Measurements from ENCODE around the gene CEP162.
"Not testable (repeated sequence)": the region's sequence is repeated elsewhere in the genome, so short reads cannot be mapped to it uniquely, and the experiment has no call there.

CEP162 gene

DNA sequence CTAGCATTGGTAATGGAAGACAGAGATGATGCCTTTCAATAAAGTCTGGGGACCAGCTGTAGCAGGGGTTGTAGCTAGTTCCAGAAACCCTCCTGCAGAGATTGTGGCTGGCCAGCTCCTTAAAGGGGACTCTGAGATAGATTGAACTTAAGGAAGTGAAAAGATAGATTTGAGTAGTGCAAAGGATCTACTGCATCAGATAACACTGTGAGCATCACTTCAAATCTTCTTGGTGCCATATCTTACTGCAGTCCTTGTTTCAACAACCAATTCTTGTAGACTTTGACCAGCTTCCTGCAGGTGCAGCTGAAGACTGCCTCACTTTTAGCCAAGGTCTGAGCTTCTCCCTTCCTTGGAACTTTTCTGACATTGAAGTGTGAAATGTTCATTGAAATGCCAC, 14.8 kb upstream of the CEP162 start:
- no peak for DNase-seq (ENCODE audit: low read depth in 2 of 2)

GRCh38 chr6:84228198-84228543, 728 bp upstream of the CEP162 start:
- no peak for DNase-seq (ENCODE audit: low read depth in 2 of 2)

- DNase-seq (ENCODE audit: low read depth in 2 of 2) = no peak
Observed at GRCh38 chr6:84227044-84227433, 404 bp downstream of the CEP162 start.

- DNase-seq (ENCODE audit: low read depth in 2 of 2) = peak; percentile 49 to 66
Observed at GRCh38 chr6:84224251-84224650, 3.2 kb downstream of the CEP162 start.

DNA sequence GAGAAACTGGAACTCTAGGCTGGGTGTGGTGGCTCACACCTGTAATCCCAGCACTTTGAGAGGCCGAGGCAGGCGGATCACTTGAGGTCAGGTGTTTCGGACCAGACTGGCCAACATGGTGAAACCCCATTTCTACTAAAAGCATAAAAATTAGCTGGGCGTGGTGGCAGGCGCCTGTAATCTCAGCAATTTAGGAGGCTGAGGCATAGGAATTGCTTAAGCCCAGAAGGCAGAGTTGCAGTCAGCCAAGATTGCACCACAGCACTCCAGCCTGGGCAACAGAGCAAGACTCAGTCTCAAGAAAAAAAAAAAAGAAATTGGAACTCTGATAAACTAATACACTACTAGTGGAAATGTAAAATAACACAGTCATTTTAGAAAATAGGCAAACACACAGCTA, 3.8 kb downstream of the CEP162 start:
- DNase-seq (ENCODE audit: low read depth in 2 of 2) = not testable (repeated sequence)

GRCh38 chr6:84222426-84222825, 5.0 kb downstream of the CEP162 start:
- DNase-seq (ENCODE audit: low read depth in 2 of 2) = no peak

- peak in 1 of 2 experiments; percentile 9 for DNase-seq (ENCODE audit: low read depth in 2 of 2)
Observed at GRCh38 chr6:84220809-84221409, 6.5 kb downstream of the CEP162 start.

GRCh38 chr6:84218091-84218490, 9.4 kb downstream of the CEP162 start:
- no peak for DNase-seq (ENCODE audit: low read depth in 2 of 2)

DNA sequence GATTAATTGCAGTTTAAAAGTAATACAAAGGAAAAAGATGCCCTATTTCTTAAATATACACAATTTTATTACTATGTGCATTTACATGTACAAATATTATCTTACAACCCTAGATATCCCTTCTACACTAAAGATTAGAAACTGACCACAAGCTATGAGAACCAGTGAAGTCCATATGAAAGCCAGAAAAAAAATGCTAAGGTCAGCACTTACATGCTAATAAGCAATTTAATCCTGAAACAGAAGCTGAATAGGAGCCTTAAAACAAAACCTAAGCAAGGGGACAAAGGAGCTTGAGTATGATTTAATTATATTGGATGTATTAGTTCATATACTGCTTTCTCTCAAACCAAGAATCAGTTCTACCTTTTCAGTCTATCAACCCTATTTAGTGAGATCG, 14.2 kb downstream of the CEP162 start:
- DNase-seq (ENCODE audit: low read depth in 2 of 2) = no peak

GRCh38 chr6:84204011-84204410, 23.4 kb downstream of the CEP162 start:
- no peak for DNase-seq (ENCODE audit: low read depth in 2 of 2)

DNA sequence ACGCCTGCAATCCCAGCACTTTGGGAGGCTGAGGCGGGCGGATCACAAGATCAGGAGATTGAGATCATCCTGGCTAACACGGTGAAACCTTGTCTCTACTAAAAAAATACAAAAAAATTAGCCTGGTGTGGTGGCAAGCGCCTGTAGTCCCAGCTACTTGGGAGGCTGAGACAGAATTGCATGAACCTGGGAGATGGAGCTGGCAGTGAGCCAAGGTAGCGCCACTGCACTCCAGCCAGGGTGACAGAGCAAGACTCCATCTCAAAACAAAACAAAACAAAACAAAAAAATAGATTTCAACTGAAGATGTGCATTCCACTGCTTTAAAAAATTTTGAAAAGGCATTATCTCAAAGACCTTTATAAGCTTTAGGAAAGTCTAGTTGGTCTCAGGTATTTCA, 27.5 kb downstream of the CEP162 start:
- DNase-seq (ENCODE audit: low read depth in 2 of 2) = not testable (repeated sequence)

DNA sequence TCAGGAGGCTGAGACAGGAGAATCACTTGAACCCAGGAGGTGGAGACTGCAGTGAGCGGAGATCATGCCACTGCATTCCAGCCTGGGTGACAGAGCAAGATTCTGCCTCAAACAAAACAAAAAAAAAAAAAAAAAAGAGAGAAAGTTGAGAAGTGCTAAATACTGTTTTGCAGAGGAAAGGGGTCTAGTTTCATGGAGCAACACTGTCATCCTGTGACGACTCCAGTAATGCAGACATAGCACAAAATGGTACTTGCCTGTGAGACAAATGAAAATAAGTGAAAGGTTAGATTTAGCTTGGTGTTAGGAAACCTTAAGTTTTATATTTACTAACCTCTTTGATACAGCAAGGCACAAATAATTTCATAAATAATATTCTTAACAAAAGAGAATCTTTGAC, 29.7 kb downstream of the CEP162 start:
- DNase-seq (ENCODE audit: low read depth in 2 of 2) = no peak

DNA sequence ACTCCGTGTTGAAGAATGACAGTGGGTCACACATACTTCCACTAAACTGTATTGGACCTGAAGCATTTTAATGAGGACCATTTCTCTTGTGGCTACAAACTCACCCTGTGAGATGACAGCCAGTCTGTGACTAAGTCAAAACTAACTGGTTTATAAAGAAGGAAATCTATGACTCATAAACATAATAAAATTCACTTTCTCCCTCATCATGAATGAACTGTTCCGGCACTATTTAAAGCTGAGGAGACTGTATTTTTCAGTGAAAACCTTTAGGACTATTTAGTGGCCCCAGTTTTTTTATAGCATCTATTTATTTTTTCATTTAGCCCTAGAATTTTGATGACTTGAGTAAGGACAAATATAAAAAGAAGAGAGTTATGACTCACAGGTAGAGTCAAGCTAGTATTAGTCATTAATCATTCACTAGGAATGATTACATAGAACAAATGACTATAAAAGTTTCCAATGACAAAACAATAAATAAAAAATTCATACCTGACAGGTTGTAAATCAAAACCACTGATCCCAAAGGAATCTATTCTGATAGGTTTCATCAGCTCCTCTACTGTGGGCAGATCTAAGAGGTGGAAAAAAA, 34.2 kb downstream of the CEP162 start:
- peak; percentile 32 to 37 for DNase-seq (ENCODE audit: low read depth in 2 of 2)

DNA sequence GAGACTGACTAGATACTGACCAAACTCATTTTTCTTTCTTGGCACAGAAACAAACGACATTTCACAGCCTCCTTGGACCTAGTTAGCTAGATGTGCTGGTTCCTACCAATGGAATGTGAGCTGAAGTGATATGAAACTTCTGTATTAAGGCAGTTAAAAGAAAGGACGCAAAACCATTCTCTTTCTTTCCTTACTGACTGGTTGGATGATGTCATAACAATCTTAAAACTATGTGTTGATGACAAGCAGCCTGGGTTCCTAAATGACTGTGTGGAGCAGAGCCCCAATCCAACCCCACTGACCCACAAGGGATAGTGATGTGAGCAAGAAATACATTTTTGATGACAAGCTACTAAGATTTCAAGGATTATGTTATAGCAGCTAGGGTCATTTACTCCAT, 35.6 kb downstream of the CEP162 start:
- DNase-seq (ENCODE audit: low read depth in 2 of 2) = no peak

DNA sequence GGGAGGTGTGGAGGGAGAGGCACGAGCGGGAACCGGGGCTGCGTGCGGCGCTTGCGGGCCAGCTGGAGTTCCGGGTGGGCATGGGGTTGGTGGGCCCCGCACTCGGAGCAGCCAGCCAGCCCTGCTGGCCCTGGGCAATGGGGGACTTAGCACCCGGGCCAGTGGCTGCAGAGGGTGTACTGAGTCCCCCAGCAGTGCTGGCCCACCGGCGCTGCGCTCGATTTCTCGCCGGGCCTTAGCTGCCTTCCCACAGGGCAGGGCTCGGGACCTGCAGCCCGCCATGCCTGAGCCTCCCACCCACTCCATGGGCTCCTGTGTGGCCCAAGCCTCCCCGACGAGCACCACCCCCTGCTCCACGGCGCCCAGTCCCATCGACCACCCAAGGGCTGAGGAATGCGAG, 38.1 kb downstream of the CEP162 start:
- DNase-seq (ENCODE audit: low read depth in 2 of 2) = not testable (repeated sequence)

- DNase-seq (ENCODE audit: low read depth in 2 of 2) = no peak
Observed at GRCh38 chr6:84183430-84183829, 44.0 kb downstream of the CEP162 start.

- DNase-seq (ENCODE audit: low read depth in 2 of 2) = no peak
Observed at GRCh38 chr6:84182001-84182400, 45.4 kb downstream of the CEP162 start.

DNA sequence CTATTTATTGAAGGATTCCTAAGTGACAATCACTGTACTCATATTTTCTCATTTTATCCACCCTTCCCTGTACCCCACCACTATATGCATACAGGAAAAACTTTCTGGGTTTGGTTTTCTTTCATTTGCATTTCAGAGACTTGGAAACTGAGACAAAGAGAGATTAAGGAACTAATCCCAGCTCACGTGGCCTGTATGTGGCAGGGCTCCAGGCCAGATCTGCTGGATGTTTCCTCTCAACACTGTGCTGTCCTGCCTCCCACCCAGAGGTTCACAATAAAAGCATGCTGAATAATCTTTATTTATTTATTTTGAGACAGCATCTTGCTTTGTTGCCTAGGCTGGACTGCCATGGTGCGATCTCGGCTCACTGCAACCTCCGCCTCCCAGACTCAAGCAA, 50.2 kb downstream of the CEP162 start:
- DNase-seq (ENCODE audit: low read depth in 2 of 2) = no peak

DNA sequence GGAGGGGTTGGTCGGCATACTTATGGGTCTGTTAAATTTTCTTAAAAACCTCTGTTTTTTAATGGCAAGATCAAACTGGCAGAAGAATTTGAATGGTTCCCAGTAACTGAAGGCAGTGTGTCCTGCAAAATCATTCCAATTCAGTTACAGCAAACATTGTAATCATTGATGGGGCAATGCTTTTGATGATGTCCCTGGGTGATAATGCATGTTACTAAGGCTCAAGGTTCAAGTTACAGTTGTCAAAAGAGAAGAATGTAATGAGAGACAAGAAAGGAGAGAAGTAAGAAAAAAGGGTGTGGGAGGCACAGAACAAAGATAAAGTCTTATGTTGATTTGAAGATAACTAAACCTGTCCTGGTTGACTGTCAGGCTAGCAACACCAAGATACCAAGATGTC, 54.9 kb downstream of the CEP162 start:
- no peak for DNase-seq (ENCODE audit: low read depth in 2 of 2)

DNA sequence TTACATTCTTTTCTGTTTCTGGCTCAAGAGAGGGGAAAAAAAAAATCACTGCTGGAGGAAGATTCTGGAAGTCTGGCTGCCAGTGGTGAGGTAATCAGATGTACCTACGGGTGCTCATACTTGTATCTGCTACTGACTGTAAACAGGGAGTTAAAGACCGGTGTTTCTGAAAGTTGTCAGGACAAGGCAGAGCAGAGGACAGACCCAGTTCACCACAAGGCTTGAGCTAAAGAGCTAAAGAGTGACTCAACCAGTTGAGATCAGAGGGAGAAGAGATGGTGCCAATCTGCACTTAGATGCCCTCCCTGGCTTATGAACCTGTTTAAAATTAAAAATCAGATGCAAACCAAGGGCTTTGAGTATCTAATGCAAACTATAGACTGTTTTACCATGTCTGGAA, 55.4 kb downstream of the CEP162 start:
- no peak for DNase-seq (ENCODE audit: low read depth in 2 of 2)

- no peak for DNase-seq (ENCODE audit: low read depth in 2 of 2)
Observed at GRCh38 chr6:84167457-84167856, 60.0 kb downstream of the CEP162 start.

GRCh38 chr6:84166395-84166794, 61.0 kb downstream of the CEP162 start:
- DNase-seq (ENCODE audit: low read depth in 2 of 2) = no peak

DNA sequence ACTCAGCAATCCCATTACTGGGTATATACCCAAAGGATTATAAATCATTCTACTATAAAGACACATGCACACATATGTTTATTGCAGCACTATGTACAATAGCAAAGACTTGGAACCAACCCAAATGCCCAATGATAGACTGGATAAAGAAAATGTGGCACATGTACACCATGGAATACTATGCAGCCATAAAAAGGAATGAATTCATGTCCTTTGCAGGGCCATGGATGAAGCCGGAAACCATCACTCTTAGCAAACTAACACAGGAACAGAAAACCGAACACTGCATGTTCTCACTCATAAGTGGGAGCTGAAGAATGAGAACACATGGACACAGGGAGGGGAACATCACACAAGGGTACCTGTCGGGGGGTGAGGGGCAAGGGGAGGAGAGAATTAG, 63.1 kb downstream of the CEP162 start:
- DNase-seq (ENCODE audit: low read depth in 2 of 2) = not testable (repeated sequence)

DNA sequence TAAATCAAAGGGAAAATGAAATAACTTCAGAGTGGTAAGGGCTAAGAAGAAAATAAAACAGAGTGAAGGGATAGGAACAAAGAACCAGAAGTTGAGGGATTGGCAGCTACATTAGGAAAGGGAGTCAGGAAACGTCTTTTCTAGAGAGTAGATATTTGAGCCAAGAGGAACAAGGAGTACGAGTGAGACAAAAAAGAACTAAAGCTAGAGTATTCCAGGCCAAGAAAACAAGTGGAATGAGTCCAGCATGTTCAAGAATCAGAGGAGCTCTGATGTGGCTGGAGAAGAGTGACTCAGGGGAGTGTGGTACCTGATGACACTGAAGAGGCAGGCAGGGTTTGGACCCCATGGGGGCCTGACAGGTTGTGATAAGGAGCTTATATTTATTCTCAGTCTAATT, 66.3 kb downstream of the CEP162 start:
- no peak for DNase-seq (ENCODE audit: low read depth in 2 of 2)

All from fibroblast of skin of left quadriceps (primary cell).